ENCODE data around the gene FGF7.
"Not testable (repeated sequence)": the region's sequence is repeated elsewhere in the genome, so short reads cannot be mapped to it uniquely, and the experiment has no call there.

The FGF7 gene

DNA sequence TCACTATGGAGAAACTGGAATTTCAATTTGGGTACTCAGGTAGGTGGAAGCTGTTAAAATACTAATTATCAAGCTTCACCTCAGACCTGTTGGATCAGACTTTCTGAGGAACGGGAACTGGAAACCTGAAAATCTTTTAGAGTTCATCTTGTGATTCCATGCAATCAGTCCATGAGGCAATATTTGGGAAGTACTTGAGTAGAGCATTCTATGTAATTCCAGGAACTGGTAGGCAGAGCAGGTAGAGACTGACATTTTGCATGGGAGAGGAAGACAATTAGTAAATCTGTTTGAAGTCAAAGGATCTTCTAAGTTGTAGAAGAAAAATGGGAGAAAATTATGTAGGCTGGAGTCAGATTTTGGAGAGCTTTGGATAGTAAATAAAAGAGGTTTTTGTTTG, 43.1 kb downstream of the FGF7 start:
- no peak for DNase-seq (ENCODE audit: low spot score)
- TF ChIP-seq, protein P1, sequence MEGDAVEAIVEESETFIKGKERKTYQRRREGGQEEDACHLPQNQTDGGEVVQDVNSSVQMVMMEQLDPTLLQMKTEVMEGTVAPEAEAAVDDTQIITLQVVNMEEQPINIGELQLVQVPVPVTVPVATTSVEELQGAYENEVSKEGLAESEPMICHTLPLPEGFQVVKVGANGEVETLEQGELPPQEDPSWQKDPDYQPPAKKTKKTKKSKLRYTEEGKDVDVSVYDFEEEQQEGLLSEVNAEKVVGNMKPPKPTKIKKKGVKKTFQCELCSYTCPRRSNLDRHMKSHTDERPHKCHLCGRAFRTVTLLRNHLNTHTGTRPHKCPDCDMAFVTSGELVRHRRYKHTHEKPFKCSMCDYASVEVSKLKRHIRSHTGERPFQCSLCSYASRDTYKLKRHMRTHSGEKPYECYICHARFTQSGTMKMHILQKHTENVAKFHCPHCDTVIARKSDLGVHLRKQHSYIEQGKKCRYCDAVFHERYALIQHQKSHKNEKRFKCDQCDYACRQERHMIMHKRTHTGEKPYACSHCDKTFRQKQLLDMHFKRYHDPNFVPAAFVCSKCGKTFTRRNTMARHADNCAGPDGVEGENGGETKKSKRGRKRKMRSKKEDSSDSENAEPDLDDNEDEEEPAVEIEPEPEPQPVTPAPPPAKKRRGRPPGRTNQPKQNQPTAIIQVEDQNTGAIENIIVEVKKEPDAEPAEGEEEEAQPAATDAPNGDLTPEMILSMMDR (conservative IDR thresholded peaks at IDR 0.05; ENCODE audit: low read depth) = no peak
- CTCF ChIA-PET = no interaction called here
- POLR2A ChIA-PET (ENCODE audit: low non-redundant PET) = no interaction called here
- H3K27ac ChIP-seq = no peak overlapping the region

DNA sequence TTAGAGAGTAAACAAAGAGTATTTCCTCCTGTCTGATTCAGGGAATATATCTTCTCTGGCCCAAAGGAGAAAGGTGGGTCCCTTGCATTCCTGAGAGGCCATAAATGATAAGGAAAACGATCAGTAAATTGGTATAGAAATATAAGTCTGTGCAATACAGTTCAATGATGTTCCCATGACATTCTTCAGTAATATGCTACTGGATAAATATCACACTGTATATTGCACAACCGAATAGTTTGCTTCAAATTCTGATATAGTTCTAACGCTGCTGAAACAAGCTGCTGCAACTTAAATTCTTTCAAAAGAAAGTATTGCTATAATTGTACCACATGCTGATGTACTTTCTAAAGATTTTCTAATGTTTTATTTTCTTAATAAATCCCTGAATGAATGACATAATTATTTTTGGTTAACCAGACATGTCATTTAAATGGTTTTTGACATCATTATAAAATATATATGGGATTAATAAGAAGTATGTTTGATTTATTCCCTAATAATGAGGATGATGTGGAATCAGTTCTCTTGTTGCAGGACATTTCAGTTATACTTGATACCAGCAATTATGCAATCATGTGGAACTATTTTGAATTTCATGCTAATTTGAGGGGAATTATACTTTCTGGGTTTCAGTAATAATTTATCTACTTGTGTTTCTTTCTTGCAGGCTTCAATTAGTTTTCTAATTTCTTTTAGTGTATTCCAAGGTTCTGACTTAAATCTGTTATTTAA, 44.9 kb downstream of the FGF7 start:
- no peak overlapping the region for H3K27ac ChIP-seq
- DNase-seq (ENCODE audit: low spot score) = no peak
- TF ChIP-seq, protein P1 (conservative IDR thresholded peaks at IDR 0.05; ENCODE audit: low read depth) = no peak
- POLR2A ChIA-PET (ENCODE audit: low non-redundant PET) = no interaction called here
- CTCF ChIA-PET = no interaction called here

DNA sequence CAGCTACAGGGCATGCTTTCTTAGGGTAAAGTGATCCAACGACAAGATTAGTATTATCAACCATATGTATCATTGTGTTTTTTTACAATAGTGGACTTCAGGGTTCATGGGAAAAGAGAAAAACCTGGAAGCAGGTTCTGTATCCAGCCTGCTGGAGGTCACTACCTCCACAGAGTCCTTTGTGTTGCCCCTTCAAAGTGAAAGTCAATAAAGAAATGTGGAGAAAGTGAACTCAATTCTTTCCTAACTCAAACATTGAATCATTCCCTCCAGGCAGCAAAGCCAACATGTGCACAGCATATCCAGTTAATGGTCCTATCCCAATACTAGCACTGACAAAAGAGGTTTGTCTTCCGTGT, 45.4 kb downstream of the FGF7 start:
- DNase-seq (ENCODE audit: low spot score) = no peak
- TF ChIP-seq, protein P1 (conservative IDR thresholded peaks at IDR 0.05; ENCODE audit: low read depth) = no peak
- ChIA-PET CTCF (no interaction called here), POLR2A (ENCODE audit: low non-redundant PET) (no interaction called here)
- H3K27ac ChIP-seq = no peak overlapping the region

DNA sequence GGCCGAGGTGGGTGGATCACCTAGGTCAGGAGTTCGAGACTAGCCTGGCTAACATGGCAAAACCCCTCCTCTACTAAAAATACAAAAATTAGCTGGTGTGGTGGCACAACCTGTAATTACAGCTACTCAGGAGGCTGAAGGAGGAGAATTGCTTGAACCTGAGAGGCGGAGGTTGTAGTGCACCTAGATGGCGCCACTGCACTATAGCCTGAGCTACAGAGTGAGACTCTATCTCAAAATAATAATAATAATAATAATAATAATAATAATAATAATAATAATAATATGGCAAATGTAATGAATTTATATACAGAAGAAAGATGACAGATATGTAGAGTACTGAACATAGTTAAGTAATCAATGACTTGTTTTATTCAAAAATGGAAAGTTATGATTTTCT, 48.2 kb downstream of the FGF7 start:
- DNase-seq (ENCODE audit: low spot score); POLR2A ChIA-PET (ENCODE audit: low non-redundant PET); H3K27ac ChIP-seq: not testable (repeated sequence)
- TF ChIP-seq, protein P1 (conservative IDR thresholded peaks at IDR 0.05; ENCODE audit: low read depth) = peak; percentile 33; the same call in 1 of the 2 replicates
- CTCF ChIA-PET = interaction anchor here (0.5 kb wide), 1 partner anchor 1849 kb away, joined by 4 read pairs; no protein-coding TSS in a partner anchor

DNA sequence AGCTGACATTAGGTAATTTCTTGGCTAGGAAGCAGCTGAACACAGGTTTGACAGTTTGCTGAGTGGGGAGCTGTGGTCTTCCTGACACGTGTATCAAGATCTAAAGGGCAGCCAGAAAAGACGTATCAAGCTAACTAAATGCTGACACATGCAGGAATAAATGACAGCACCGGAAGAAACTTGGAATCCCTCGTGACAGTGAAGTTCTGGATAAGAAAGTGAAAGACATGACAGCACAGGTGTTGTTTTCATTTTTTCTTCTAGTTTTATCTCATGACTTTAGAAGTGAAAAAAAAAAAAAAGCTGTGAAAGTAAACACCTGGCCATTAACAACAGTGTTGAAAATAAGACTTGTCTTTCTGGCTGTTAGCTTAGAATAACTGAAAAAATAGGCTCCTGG, 48.7 kb downstream of the FGF7 start:
- DNase-seq (ENCODE audit: low spot score) = no peak
- POLR2A ChIA-PET (ENCODE audit: low non-redundant PET) = no interaction called here
- CTCF ChIA-PET = interaction anchor here (0.5 kb wide), 2 partner anchors 769 to 1850 kb away, joined by 4 to 12 read pairs; no protein-coding TSS in a partner anchor
- no peak overlapping the region for H3K27ac ChIP-seq
- TF ChIP-seq, protein P1 (conservative IDR thresholded peaks at IDR 0.05; ENCODE audit: low read depth) = no peak

DNA sequence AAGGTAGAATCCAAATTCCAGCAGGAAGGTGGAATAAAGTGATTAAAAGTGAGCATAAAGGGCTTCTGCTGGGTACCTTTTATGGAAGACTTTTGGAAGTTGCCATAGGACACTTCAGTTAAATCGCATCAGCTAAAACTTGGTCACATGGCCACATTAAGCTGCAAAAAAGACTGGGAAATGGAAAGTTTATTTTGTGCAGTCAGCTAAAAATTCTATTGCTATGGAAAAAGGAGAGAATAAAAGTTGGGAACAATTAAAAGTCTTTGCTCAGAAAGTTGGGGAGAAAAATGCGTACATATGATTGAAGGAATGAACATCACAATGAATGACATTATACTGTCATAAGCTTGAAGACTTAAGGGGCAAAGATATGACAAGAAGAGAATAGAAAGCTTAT, 49.3 kb downstream of the FGF7 start:
- DNase-seq (ENCODE audit: low spot score) = no peak
- TF ChIP-seq, protein P1 (conservative IDR thresholded peaks at IDR 0.05; ENCODE audit: low read depth) = no peak
- no peak overlapping the region for H3K27ac ChIP-seq
- ChIA-PET CTCF (interaction anchor here (0.5 to 0.7 kb wide), 2 partner anchors 275 to 769 kb away, joined by 4 to 12 read pairs; no protein-coding TSS in a partner anchor), POLR2A (ENCODE audit: low non-redundant PET) (no interaction called here)
